Erythroblast (primary cell): Measurements from ENCODE around the gene HMOX1.

ENCODE experiments used
- GATA1 ChIP-seq: IDR thresholded peaks from 2 replicates; pipeline ENCODE4 v1.6.1; 2011; ENCODE audit warnings: low read depth, mild to moderate bottlenecking, control low read depth, low read length, moderate library complexity
- POLR2A ChIP-seq: IDR thresholded peaks from 2 replicates; pipeline ENCODE4 v1.6.1; 2011; ENCODE audit warnings: mild to moderate bottlenecking, low read length

DNA sequence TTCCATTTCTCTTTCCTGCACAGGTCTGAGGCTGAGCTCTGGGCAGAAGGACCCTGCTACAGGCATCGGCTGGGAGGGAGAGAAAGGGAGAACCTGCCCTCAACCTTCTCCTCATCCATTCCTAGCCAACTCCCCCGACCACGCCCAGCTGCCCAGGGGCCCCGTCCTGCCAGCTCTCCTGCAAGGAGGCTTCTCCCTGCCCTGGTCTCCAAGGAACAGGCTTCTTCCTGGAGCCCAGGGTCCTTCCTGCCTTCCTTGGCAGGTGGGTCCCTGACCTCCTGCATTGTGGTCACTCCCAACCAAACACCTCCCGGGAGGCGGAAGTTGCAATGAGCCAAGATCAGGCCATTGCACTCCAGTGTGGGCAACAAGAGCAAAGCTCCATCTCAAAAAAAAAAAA lies 12.5 kb upstream of the HMOX1 start:
- TF ChIP-seq POLR2A, result no peak
- TF ChIP-seq GATA1, result no peak
